CD14-positive monocyte (primary cell): Measurements from ENCODE around the gene LSP1. TPM values are rescaled to one million over a fixed set of nuclear protein-coding genes. Genes with fewer than 3 reads are reported as not detected.
A peak's percentile ranks its signal among the peaks of the same experiment; 100 is the strongest.

Experiments used
- DNase-seq, 3 donors: peaks; one replicate each; pipeline ENCODE4 v3.0.0-alpha.2; 2011 to 2022
- H2AFZ ChIP-seq: 2 replicates; pipeline ENCODE4 v1.6.0; 2012; ENCODE audit warnings: mild to moderate bottlenecking, low read depth, low read length, inconsistent platforms; ENCODE audit not compliant: insufficient read depth, poor library complexity, severe bottlenecking
- H3K27ac ChIP-seq, 2 donors: 1 replicate in 1 of 2; 2 replicates in 1 of 2; pipeline ENCODE4 v1.5.1; 2012 to 2013; ENCODE audit warnings: low read length in 2 of 2, control low read depth in 1 of 2, inconsistent platforms in 1 of 2, low read depth in 1 of 2, mild to moderate bottlenecking in 1 of 2
- H3K27me3 ChIP-seq, 2 donors: one replicate each; pipeline versions ENCODE4 v1.6.0 to v1.6.1; 2011 to 2013; ENCODE audit warnings: low read length in 2 of 2; ENCODE audit not compliant: control insufficient read depth in 2 of 2, insufficient read depth in 2 of 2
- H3K36me3 ChIP-seq, 2 donors: replicated peaks in 1 of 2; 1 replicate in 1 of 2; 2 replicates in 1 of 2; pipeline versions ENCODE4 v1.5.1 to v1.6.1; 2012 to 2013; ENCODE audit warnings: low read length in 2 of 2, control low read depth in 1 of 2, inconsistent platforms in 1 of 2, mild to moderate bottlenecking in 1 of 2; ENCODE audit not compliant: insufficient read depth in 2 of 2, control insufficient read depth in 1 of 2
- H3K4me1 ChIP-seq, 2 donors: 1 replicate in 1 of 2; 2 replicates in 1 of 2; pipeline versions ENCODE4 v1.5.1 to v1.6.1; 2012 to 2013; ENCODE audit warnings: low read length in 2 of 2, control low read depth in 1 of 2, inconsistent platforms in 1 of 2, mild to moderate bottlenecking in 1 of 2, moderate library complexity in 1 of 2; ENCODE audit not compliant: insufficient read depth in 2 of 2, control insufficient read depth in 1 of 2
- H3K4me2 ChIP-seq: replicated peaks from 2 replicates; pipeline ENCODE3; 2012; ENCODE audit warnings: low read length, moderate library complexity, mild to moderate bottlenecking; ENCODE audit not compliant: poor library complexity, severe bottlenecking; ENCODE audit errors: extremely low read depth
- H3K4me3 ChIP-seq, 3 experiments: fragments of 200-600 bp in 1 of 3; sonication (generic) in 1 of 3; replicated peaks in 1 of 3; 1 replicate in 2 of 3; 2 replicates in 1 of 3; pipeline ENCODE4 v1.5.1; 2011 to 2013; ENCODE audit warnings: low read length in 3 of 3, mild to moderate bottlenecking in 3 of 3, control low read depth in 2 of 3, low read depth in 2 of 3, inconsistent platforms in 1 of 3, moderate library complexity in 1 of 3
- H3K79me2 ChIP-seq: 2 replicates; pipeline ENCODE4 v1.6.0; 2012; ENCODE audit warnings: mild to moderate bottlenecking, control low read depth, inconsistent platforms, low read length, moderate library complexity; ENCODE audit not compliant: insufficient read depth
- H3K9ac ChIP-seq: 2 replicates; pipeline ENCODE4 v1.6.0; 2017; ENCODE audit warnings: low read length, mild to moderate bottlenecking; ENCODE audit not compliant: insufficient read depth, poor library complexity, severe bottlenecking
- H3K9me3 ChIP-seq, 2 donors: replicated peaks in 1 of 2; 1 replicate in 1 of 2; 2 replicates in 1 of 2; pipeline versions ENCODE4 v1.5.1 to v1.6.1; 2012 to 2013; ENCODE audit warnings: low read length in 2 of 2, control low read depth in 1 of 2; ENCODE audit not compliant: control insufficient read depth in 1 of 2, insufficient read depth in 1 of 2
- H4K20me1 ChIP-seq: 2 replicates; pipeline ENCODE4 v1.6.0; 2012; ENCODE audit warnings: mild to moderate bottlenecking, low read length, control low read depth, moderate library complexity; ENCODE audit not compliant: insufficient read depth
- H3K27ac Mint-ChIP-seq, 7 donors: one replicate each; pipeline ENCODE4 v1.8.0; 2020; ENCODE audit warnings: mild to moderate bottlenecking in 7 of 7, mixed read lengths in 7 of 7, moderate library complexity in 6 of 7, inconsistent platforms in 2 of 7
- H3K27me3 Mint-ChIP-seq, 3 donors: one replicate each; pipeline ENCODE4 v1.8.0; 2021 to 2022; ENCODE audit warnings: low read depth in 3 of 3, mild to moderate bottlenecking in 3 of 3, mixed read lengths in 3 of 3, moderate library complexity in 3 of 3, inconsistent platforms in 1 of 3
- H3K36me3 Mint-ChIP-seq, 2 donors: one replicate each; pipeline ENCODE4 v1.8.0; 2020; ENCODE audit warnings: mixed read lengths in 2 of 2, inconsistent platforms in 1 of 2, mild to moderate bottlenecking in 1 of 2
- H3K4me1 Mint-ChIP-seq: one replicate; pipeline ENCODE4 v1.8.0; 2020; ENCODE audit warnings: mild to moderate bottlenecking, mixed read lengths
- H3K4me3 Mint-ChIP-seq, 2 donors: one replicate each; pipeline ENCODE4 v1.8.0; 2020; ENCODE audit warnings: mild to moderate bottlenecking in 2 of 2, mixed read lengths in 2 of 2, moderate library complexity in 1 of 2
- H3K9me3 Mint-ChIP-seq, 7 donors: one replicate each; pipeline ENCODE4 v1.8.0; 2020 to 2022; ENCODE audit warnings: mixed read lengths in 7 of 7, mild to moderate bottlenecking in 6 of 7, moderate library complexity in 6 of 7, inconsistent platforms in 2 of 7
- WGBS: methylation state at CpG from one replicate; pipeline ENCODE4 v1.1.5; 2013; ENCODE audit warnings: missing lambda C conversion rate; ENCODE audit not compliant: insufficient coverage; 5-methylcytosine and 5-hydroxymethylcytosine counted together
- intact Hi-C, 2 donors: fragments of 100-400 bp; cut with micrococcal nuclease; formaldehyde crosslinking; loops; one replicate each; pipeline versions ENCODE4 v1.15.0 to v1.15.1; 2023
- polyA plus RNA-seq, 3 donors: library from polyadenylated mRNA; depleted of rRNA in 1 of 3; unstranded in 2 of 3; stranded (reverse) in 1 of 3; fragments of 300-500 nt in 2 of 3; fragments of >200 nt in 1 of 3; fragmentation: Illumina TruSeq in 2 of 3; gene quantifications; 1 replicate in 2 of 3; 2 replicates in 1 of 3; pipeline ENCODE4 v1.2.3, GENCODE V29; 2012 to 2021
- TF ChIP-seq, protein P1 (sequence below): fragments of 200-600 bp; IDR thresholded peaks from one replicate; pipeline ENCODE4 v1.8.0; 2022; ENCODE audit warnings: antibody characterized with exemption, mild to moderate bottlenecking

The LSP1 gene
- polyA plus RNA-seq, 3 donors, result 387 to 646 (median 542) TPM

DNA sequence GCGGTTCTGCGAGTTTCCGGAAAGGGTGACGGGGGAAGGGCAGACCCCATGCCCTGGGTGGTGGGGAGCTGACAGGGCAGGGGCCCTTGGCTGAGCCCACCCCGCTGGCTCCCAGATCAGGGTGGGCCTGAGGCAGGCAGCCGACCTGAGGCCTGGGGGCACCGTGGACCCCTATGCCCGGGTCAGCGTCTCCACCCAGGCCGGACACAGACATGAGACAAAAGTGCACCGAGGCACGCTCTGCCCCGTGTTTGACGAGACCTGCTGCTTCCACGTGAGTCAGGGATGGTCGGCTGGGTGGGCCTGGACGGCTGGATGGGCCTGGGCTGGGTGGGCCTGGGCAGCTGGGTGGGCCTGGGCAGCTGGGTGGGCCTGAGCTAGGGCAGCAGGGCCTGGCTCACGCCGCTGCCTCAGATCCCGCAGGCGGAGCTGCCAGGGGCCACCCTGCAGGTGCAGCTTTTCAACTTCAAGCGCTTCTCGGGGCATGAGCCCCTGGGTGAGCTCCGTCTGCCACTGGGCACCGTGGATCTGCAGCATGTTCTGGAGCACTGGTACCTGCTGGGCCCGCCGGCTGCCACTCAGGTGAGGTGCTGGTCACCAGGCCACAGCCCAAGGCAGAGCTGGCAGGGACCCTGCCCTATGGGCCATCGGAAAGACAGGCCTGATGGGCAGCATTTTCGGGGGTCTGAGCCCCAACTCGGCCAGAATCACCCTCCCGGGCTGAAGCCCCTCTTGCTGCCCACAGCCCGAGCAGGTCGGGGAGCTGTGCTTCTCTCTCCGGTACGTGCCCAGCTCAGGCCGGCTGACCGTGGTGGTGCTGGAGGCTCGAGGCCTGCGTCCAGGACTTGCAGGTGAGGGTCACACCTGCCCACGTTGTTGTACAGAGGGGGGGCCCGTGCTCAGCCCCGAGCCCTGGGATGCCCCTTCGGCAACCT is 16.6 kb upstream of the LSP1 start:
- Mint-ChIP-seq H3K9me3 (peaks cover 0 to 2% (median 0%) of the 10 kb centered on the region in 7 donors), H3K4me3 (no peak overlapping the region), H3K27ac (no peak overlapping the region), H3K27me3 (peaks cover 14 to 35% (median 15%) of the 10 kb centered on the region in 3 donors), H3K36me3 (peaks cover 4 to 6% of the 10 kb centered on the region in 2 donors), H3K4me1 (peaks cover 28% of the 10 kb centered on the region)
- Histone ChIP-seq H3K4me3 (no peak overlapping the region), H3K79me2 (peaks cover 4% of the 10 kb centered on the region), H3K9me3 (no peaks in the 10 kb centered on the region), H3K36me3 (no peaks in the 10 kb centered on the region), H3K27me3 (peaks cover 0 to 11% of the 10 kb centered on the region in 2 donors), H3K27ac (no peak overlapping the region), H3K4me2 (no peak overlapping the region), H3K4me1 (peaks cover 47 to 53% of the 10 kb centered on the region in 2 donors), H4K20me1 (no peaks in the 10 kb centered on the region), H2AFZ (no peak overlapping the region), H3K9ac (no peak overlapping the region)
- TF ChIP-seq, protein P1, sequence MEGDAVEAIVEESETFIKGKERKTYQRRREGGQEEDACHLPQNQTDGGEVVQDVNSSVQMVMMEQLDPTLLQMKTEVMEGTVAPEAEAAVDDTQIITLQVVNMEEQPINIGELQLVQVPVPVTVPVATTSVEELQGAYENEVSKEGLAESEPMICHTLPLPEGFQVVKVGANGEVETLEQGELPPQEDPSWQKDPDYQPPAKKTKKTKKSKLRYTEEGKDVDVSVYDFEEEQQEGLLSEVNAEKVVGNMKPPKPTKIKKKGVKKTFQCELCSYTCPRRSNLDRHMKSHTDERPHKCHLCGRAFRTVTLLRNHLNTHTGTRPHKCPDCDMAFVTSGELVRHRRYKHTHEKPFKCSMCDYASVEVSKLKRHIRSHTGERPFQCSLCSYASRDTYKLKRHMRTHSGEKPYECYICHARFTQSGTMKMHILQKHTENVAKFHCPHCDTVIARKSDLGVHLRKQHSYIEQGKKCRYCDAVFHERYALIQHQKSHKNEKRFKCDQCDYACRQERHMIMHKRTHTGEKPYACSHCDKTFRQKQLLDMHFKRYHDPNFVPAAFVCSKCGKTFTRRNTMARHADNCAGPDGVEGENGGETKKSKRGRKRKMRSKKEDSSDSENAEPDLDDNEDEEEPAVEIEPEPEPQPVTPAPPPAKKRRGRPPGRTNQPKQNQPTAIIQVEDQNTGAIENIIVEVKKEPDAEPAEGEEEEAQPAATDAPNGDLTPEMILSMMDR, result no peak
- intact Hi-C loops, result loop anchor here (2.0 to 10.0 kb wide), 4 partner anchors 46 to 316 kb away; partner anchors contain the start of gene TNNT3 (in 1 of the 2)
- DNase-seq, result no peak
- 92% methylated on average over 41 of the region's 43 CpGs for WGBS

DNA sequence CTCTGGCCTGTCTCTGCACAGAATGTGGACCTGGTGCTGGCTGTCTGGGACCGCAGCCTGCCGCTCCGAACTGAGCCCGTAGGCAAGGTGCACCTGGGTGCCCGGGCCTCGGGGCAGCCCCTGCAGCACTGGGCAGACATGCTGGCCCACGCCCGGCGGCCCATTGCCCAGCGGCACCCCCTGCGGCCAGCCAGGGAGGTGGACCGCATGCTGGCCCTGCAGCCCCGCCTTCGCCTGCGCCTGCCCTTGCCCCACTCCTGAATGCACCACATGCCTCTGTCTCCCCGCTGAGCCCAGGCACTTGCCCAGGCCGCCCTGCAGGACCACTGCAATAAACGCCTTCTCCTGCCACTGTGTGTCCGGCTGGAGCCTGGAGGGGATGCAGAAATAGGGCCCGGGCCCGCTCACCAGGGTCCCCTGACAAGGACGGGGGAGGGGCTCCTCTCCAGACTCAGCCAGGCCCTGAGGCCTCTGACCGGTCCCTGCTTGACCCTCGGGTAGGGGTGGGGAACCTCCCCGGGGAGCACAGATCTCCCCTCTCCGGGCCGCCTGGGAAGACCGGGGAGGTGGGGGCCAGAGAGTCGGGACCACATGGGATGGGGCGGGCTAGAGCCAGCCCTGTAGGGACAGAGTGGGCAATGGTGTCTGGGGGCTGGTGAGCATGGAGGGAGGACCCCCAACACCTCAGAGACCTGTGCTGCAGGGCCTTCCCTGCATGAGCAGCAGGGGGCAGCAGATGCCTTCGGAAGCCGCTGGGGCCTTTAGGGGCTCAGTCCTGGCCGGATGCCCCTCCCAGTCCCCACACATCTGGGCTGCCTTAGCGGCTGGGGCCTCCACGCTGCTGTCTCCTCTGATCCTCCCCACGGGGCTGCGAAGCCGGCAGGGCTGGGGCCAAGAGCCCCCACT is 15.5 kb upstream of the LSP1 start:
- Histone ChIP-seq H2AFZ (no peak overlapping the region), H3K36me3 (no peaks in the 10 kb centered on the region), H3K9ac (no peak overlapping the region), H3K27me3 (peaks cover 0 to 10% of the 10 kb centered on the region in 2 donors), H3K4me3 (no peak overlapping the region), H3K4me2 (no peak overlapping the region), H3K79me2 (peaks cover 4% of the 10 kb centered on the region), H4K20me1 (no peaks in the 10 kb centered on the region), H3K27ac (no peak overlapping the region), H3K9me3 (no peaks in the 10 kb centered on the region), H3K4me1 (peaks cover 56 to 60% of the 10 kb centered on the region in 2 donors)
- no peaks in the 10 kb centered on the region for H3K9me3 Mint-ChIP-seq
- H3K4me1 Mint-ChIP-seq, result peaks cover 33% of the 10 kb centered on the region
- peaks cover 11 to 29% (median 12%) of the 10 kb centered on the region in 3 donors for H3K27me3 Mint-ChIP-seq
- intact Hi-C loops, result loop anchor here (2.0 to 10.0 kb wide), 4 partner anchors 45 to 315 kb away; partner anchors contain the start of gene TNNT3 (in 1 of the 2)
- WGBS, result 72% methylated on average over 29 of the region's 38 CpGs
- H3K36me3 Mint-ChIP-seq, result peaks cover 7 to 12% of the 10 kb centered on the region in 2 donors
- peak overlapping the region in 2 of 7 donors; percentile 30 to 60 for H3K27ac Mint-ChIP-seq
- no peak overlapping the region for H3K4me3 Mint-ChIP-seq
- DNase-seq, result peak; percentile 62 to 67 (median 64)
- TF ChIP-seq, protein P1, result peak; percentile 99
